Upper lobe of left lung (tissue), 6 donors: ENCODE data around the gene MUS81. TPM values are rescaled to one million over a fixed set of nuclear protein-coding genes. Genes with fewer than 3 reads are reported as not detected.

Experiments
- ATAC-seq, 2 donors: fragments of 200-7000 bp; cut with Tn5 transposase; one replicate each; pipeline ENCODE4 v1.9.1; 2022; ENCODE audit warnings: mild to moderate bottlenecking in 2 of 2, moderate library complexity in 2 of 2; ENCODE audit not compliant: low FRiP score in 2 of 2
- DNase-seq, 2 donors: peaks; one replicate each; pipeline ENCODE4 v3.0.0-alpha.2; 2019 to 2020
- H3K27ac ChIP-seq, 4 donors: fragments of 200-600 bp; sonication (generic); one replicate each; pipeline ENCODE4 v1.5.1; 2016 to 2019
- H3K27me3 ChIP-seq, 4 donors: fragments of 200-600 bp; sonication (generic); one replicate each; pipeline ENCODE4 v1.5.1; 2017 to 2019
- H3K36me3 ChIP-seq, 4 donors: fragments of 200-600 bp; sonication (generic); one replicate each; pipeline ENCODE4 v1.5.1; 2016 to 2019
- H3K4me1 ChIP-seq, 4 donors: fragments of 200-600 bp; sonication (generic); one replicate each; pipeline ENCODE4 v1.5.1; 2018 to 2019
- H3K4me3 ChIP-seq, 4 donors: fragments of 200-600 bp; sonication (generic); one replicate each; pipeline ENCODE4 v1.5.1; 2017 to 2019; ENCODE audit warnings: mild to moderate bottlenecking in 2 of 4, moderate library complexity in 1 of 4
- H3K9me3 ChIP-seq, 4 donors: fragments of 200-600 bp; sonication (generic); one replicate each; pipeline ENCODE4 v1.5.1; 2018 to 2019
- CTCF ChIP-seq, 6 experiments: fragments of 450-650 bp in 4 of 6; fragments of 200-600 bp in 2 of 6; sonication (generic) in 2 of 6; IDR thresholded peaks; one replicate each; pipeline ENCODE4 v1.5.1; 2016 to 2019; ENCODE audit warnings: antibody characterized with exemption in 6 of 6
- EP300 ChIP-seq, 4 donors: sonication (generic); formaldehyde crosslinking; IDR thresholded peaks; one replicate each; pipeline ENCODE4 v1.5.1; 2017; ENCODE audit warnings: antibody characterized with exemption in 4 of 4, control low read depth in 2 of 4
- POLR2A ChIP-seq, 4 donors: fragments of 450-650 bp; IDR thresholded peaks; one replicate each; pipeline ENCODE4 v1.5.1; 2016 to 2017; ENCODE audit warnings: antibody characterized with exemption in 4 of 4, mild to moderate bottlenecking in 2 of 4
- POLR2AphosphoS5 ChIP-seq, 2 donors: sonication (generic); formaldehyde crosslinking; IDR thresholded peaks; one replicate each; pipeline ENCODE4 v1.5.1; 2017; ENCODE audit warnings: antibody characterized with exemption in 2 of 2
- WGBS, 2 donors: methylation state at CpG; one replicate each; pipeline ENCODE4 v1.1.5; 2017 to 2018; 5-methylcytosine and 5-hydroxymethylcytosine counted together
- total RNA-seq, 6 donors: library from RNA; depleted of rRNA in 4 of 6; stranded (reverse); fragments of >200 nt in 4 of 6; gene quantifications; one replicate each; pipeline versions ENCODE4 v1.1.0 to v1.2.1, GENCODE V29; 2016 to 2021
- donor health status: DM: no; HTN: no; CAD: no; lungs with moderate emphysema.
- donor health status: DM: no; HTN: yes; CAD: no; lungs with severe emphysema.

MUS81 gene
- total RNA-seq, 6 donors from 2014 or later: 41.5 to 182 (median 53.3) TPM

DNA sequence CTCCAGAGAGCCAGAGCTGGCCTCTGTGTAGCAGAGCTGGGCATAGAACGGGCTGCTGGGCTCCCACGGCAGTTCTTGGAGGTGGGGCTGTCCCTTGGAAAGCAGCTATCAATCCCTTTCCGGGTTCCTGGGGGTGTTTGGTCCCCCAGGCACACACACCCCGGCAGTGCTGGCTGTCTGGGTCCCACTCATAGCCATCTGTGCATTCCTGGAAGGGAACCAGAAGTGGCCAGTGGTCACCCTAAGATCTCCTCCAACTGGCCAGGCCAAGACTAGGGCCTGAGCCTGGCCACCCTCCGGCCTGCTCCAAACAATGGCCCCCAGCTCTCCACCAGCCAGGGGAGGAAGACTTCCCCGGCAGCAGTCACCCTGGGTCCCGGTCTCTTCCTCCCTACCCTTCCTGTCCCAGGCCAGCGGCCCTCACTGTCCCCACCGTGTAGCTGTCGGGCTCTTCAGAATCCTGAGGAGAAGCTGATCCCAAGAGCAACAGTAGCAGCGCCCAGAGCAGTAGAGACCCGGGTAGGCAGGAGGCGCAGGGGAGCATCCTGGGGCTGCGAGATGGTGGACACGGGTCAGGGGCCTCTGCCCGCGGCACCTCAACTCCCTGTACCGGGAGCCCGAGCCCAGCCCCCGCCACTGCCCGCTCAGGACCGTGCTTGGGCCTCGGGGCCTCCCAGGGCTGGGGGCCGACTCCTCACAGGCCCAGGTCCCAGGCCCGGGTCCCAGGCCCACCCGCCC lies 11.7 kb downstream of the MUS81 start:
- Histone ChIP-seq H3K9me3 (no peaks in the 10 kb centered on the region), H3K4me3 (peak overlapping the region; percentile 44 to 65 (median 62)), H3K36me3 (peaks cover 0 to 38% (median 7%) of the 10 kb centered on the region in 4 donors), H3K27ac (peak overlapping the region; percentile 86 to 96 (median 94)), H3K27me3 (no peaks in the 10 kb centered on the region), H3K4me1 (peaks cover 17 to 36% (median 29%) of the 10 kb centered on the region in 4 donors)
- DNase-seq: peak in 1 of 2 donors; percentile 88
- WGBS, 2 donors: 43 to 48% methylated on average over 5 to 12 of the region's 26 CpGs
- no peak for TF ChIP-seq POLR2A (IDR thresholded peaks at IDR 0.05)
- TF ChIP-seq POLR2AphosphoS5 (IDR thresholded peaks at IDR 0.05): no peak
- no peak for TF ChIP-seq EP300 (IDR thresholded peaks at IDR 0.05)
- TF ChIP-seq CTCF (IDR thresholded peaks at IDR 0.05): no peak
- ATAC-seq: peak in 1 of 2 donors; percentile 19

GRCh38 chr11:65872586-65873317 lies 12.5 kb downstream of the MUS81 start, which contains the start of gene EFEMP2:
Gene EFEMP2, minus strand, starts transcription at chr11:65872800. Its CDS starts 446 bp downstream, at chr11:65872354.
- Histone ChIP-seq H3K27me3 (no peaks in the 10 kb centered on the region), H3K4me1 (peaks cover 17 to 36% (median 29%) of the 10 kb centered on the region in 4 donors), H3K27ac (peak within 1 kb of the TSS; percentile 86 to 96 (median 94)), H3K4me3 (peak within 1 kb of the TSS; percentile 56 to 65 (median 62)), H3K36me3 (peaks cover 0 to 30% (median 2%) of the 10 kb centered on the region in 4 donors), H3K9me3 (no peaks in the 10 kb centered on the region)
- peak in 1 of 2 donors; percentile 73 for ATAC-seq
- TF ChIP-seq CTCF (IDR thresholded peaks at IDR 0.05) (no peak), POLR2A (IDR thresholded peaks at IDR 0.05) (peak in 1 of 4 donors; percentile 16), EP300 (IDR thresholded peaks at IDR 0.05) (no peak), POLR2AphosphoS5 (IDR thresholded peaks at IDR 0.05) (peak in 1 of 2 donors; percentile 25)
- peak in 1 of 2 donors; percentile 91 for DNase-seq
- 0 to 3% methylated on average over 8 to 9 of the region's 69 CpGs for WGBS, 2 donors

GRCh38 chr11:65873318-65874156 lies 13.3 kb downstream of the MUS81 start:
- Histone ChIP-seq H3K36me3 (peaks cover 0 to 22% (median 2%) of the 10 kb centered on the region in 4 donors), H3K27me3 (no peaks in the 10 kb centered on the region), H3K4me1 (peaks cover 17 to 36% (median 29%) of the 10 kb centered on the region in 4 donors), H3K4me3 (peak overlapping the region; percentile 56 to 65 (median 62)), H3K9me3 (no peaks in the 10 kb centered on the region), H3K27ac (peak overlapping the region; percentile 86 to 96 (median 94))
- peak; percentile 98 to 99 for DNase-seq
- TF ChIP-seq POLR2A (IDR thresholded peaks at IDR 0.05): peak in 2 of 4 donors; percentile 78 to 87
- TF ChIP-seq EP300 (IDR thresholded peaks at IDR 0.05): peak in 2 of 4 donors; percentile 54 to 81
- TF ChIP-seq CTCF (IDR thresholded peaks at IDR 0.05): peak in 1 of 6 experiments; percentile 41
- TF ChIP-seq POLR2AphosphoS5 (IDR thresholded peaks at IDR 0.05): peak; percentile 96 to 97
- 9 to 17% methylated on average over 25 to 39 of the region's 54 CpGs for WGBS, 2 donors
- peak; percentile 97 for ATAC-seq

DNA sequence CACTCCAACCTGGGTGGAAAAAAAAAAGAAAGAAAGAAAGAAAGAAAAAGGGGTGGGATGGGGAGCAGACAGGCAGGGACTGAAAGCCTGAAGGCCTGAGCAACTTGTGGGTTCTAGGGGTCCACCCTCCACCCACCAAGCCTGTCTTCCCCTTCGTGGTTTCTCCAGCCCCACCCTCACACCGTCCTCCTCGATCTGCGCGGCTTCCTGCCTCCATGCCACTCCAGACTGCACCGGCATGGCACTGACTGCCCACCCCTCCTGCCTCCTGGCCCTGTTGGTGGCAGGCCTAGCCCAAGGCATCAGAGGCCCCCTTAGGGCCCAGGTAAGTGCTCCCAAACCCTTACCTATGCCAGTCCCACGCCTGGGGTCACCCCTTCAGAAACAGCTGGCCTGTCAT lies 19.4 kb downstream of the MUS81 start, which contains the start of gene CTSW:
Gene CTSW, plus strand, starts transcription at position 221 of the 400 bp plus-strand sequence. Its CDS starts 18 bp downstream, at position 239.
- no peaks in the 10 kb centered on the region for H3K9me3 ChIP-seq
- H3K36me3 ChIP-seq: peaks cover 6 to 26% (median 22%) of the 10 kb centered on the region in 4 donors
- WGBS, 2 donors: 28 to 38% methylated on average over 6 to 7 of the region's 7 CpGs
- H3K27me3 ChIP-seq: no peaks in the 10 kb centered on the region
- peak within 1 kb of the TSS in 2 of 4 donors; percentile 11 to 29 for H3K4me3 ChIP-seq
- ATAC-seq (peak; percentile 36 to 37), DNase-seq (no peak)
- H3K27ac ChIP-seq: peak within 1 kb of the TSS in 2 of 4 donors; percentile 12 to 35
- peaks cover 0 to 3% (median 3%) of the 10 kb centered on the region in 4 donors for H3K4me1 ChIP-seq
- no peak for TF ChIP-seq POLR2A (IDR thresholded peaks at IDR 0.05)
- no peak for TF ChIP-seq EP300 (IDR thresholded peaks at IDR 0.05)
- no peak for TF ChIP-seq POLR2AphosphoS5 (IDR thresholded peaks at IDR 0.05)
- no peak for TF ChIP-seq CTCF (IDR thresholded peaks at IDR 0.05)
